ENCODE data around the gene NRAS.

NRAS gene

DNA sequence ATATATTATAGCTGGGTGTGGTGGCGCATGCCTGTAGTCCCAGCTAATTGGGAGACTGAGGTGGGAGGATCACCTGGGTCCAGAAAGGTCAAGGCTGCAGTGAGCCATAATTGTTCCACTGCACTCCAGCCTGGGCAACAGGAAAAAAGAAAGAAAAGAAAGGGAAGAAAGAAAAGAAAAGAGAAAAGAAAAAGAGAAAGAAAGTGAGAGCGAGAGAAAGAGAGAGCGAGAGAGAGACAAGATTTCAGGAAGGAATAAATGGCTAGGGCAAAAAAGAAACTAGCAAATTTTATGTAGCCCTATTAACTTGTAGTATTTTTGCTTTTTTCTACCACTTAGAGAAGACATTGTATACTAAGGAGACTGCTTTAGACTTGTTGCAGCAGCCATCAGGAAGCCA, 6.2 kb downstream of the NRAS start:
- TF ChIP-seq, protein P1, sequence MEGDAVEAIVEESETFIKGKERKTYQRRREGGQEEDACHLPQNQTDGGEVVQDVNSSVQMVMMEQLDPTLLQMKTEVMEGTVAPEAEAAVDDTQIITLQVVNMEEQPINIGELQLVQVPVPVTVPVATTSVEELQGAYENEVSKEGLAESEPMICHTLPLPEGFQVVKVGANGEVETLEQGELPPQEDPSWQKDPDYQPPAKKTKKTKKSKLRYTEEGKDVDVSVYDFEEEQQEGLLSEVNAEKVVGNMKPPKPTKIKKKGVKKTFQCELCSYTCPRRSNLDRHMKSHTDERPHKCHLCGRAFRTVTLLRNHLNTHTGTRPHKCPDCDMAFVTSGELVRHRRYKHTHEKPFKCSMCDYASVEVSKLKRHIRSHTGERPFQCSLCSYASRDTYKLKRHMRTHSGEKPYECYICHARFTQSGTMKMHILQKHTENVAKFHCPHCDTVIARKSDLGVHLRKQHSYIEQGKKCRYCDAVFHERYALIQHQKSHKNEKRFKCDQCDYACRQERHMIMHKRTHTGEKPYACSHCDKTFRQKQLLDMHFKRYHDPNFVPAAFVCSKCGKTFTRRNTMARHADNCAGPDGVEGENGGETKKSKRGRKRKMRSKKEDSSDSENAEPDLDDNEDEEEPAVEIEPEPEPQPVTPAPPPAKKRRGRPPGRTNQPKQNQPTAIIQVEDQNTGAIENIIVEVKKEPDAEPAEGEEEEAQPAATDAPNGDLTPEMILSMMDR (conservative IDR thresholded peaks at IDR 0.05; ENCODE audit: low read length), result no peak
- H3K4me3 ChIP-seq (ENCODE audit: low read length), result no peak overlapping the region
- no peak for DNase-seq (ENCODE audit: low read depth)

DNA sequence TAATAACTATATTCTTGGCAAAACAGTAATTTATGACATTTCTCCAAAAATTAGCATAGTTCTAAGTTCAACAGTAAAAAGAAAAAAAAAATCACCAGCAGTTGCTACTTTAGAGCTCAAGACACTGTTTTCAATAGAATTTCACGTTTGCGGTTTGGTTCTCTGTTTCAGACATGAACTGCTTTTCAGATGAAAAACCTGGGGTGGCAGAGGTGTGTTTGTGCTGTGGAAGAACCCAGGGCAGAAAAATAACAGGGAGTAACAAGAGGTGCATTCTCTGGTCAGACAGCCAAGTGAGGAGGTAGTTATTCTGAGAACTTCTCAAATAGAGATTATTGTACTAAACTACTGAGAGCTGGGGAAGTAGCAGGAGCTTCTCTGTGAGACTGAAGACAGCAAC, 9.0 kb downstream of the NRAS start:
- DNase-seq (ENCODE audit: low read depth), result no peak
- H3K4me3 ChIP-seq (ENCODE audit: low read length), result no peak overlapping the region
- TF ChIP-seq, protein P1 (conservative IDR thresholded peaks at IDR 0.05; ENCODE audit: low read length), result no peak

DNA sequence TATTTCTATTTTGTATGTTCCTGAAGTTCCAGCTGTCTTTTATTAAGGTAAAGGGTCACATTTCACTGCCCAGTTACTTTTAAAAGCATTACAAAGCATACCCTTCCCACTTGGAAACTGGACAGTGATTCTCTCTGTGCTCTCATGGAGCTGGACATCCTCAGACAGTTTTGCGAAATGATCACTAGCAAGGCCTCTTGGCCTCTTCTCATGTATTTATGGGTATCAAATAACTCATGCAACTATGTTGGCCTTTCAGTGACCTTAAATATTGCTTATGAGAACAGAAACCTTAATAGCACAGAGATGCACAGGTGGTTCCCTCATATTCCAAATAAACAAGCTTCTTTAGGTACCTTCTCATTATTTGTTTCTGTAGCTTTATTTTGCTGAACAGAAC, 13.3 kb downstream of the NRAS start:
- TF ChIP-seq, protein P1 (conservative IDR thresholded peaks at IDR 0.05; ENCODE audit: low read length), result no peak
- H3K4me3 ChIP-seq (ENCODE audit: low read length), result no peak overlapping the region
- DNase-seq (ENCODE audit: low read depth), result peak; percentile 1

DNA sequence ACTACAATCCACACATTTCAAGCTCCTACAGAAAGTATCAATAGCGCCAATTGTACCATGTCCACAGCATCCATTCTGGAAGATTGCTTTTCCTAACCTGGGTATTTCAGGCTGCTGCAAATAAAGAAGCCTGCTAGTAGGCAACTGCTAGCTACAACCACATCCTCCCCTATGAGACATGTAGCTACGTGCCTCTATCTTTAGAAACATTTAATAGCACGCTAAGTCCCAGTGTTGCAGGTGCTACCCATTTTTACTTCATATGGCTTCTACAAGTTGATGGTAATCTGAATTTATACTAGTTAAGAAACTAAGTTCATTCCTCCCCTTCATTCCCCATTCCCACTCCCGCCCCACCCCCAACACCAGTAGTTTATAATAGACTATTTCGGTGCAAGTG, 13.8 kb downstream of the NRAS start:
- TF ChIP-seq, protein P1 (conservative IDR thresholded peaks at IDR 0.05; ENCODE audit: low read length), result no peak
- no peak overlapping the region for H3K4me3 ChIP-seq (ENCODE audit: low read length)
- DNase-seq (ENCODE audit: low read depth), result no peak

DNA sequence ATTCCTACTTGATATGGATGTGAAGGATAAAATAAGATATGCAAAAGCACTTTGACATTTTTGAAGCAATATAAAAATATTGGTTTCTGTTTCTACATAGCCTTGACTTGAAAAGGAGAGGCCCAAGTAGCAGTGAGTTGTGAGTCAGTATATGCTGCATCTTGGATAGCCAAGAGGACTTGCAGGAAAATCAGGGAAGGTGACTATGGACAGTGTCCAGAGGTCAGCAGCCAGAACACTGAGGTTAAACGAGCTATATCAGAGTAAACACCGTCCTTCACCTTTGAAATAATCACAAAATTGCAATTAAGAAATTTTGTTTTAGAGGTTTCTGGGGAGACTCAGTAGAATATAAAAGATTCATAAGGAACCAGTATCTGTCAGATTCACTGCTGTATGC, 14.6 kb downstream of the NRAS start:
- H3K4me3 ChIP-seq (ENCODE audit: low read length), result no peak overlapping the region
- DNase-seq (ENCODE audit: low read depth), result no peak
- TF ChIP-seq, protein P1 (conservative IDR thresholded peaks at IDR 0.05; ENCODE audit: low read length), result no peak

DNA sequence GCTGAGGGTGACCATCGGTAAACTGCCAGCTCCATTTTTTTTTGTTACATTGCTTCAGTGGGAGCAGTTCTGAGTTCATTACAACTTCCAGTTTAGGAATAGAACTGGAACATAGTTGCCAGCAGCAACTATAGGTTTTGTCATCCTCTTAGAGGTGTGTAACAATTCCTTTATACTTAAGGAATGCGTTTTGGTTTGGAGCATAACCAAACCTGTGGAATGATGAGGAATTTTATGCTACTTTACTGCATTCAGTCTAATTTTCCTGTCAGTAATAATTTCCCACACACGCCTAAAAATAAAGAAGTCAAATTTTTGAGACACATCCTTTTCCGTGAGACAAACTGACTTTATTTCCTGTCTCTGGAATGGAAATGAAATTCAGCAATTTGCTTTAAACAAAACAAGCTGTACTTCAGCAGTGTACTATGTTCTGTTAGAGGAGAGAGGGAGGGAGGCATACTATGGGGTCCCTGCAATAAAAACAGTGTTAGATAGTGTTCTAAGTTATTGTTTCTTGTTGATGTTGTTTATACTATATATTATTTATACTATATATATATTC, 16.5 kb downstream of the NRAS start:
- TF ChIP-seq, protein P1 (conservative IDR thresholded peaks at IDR 0.05; ENCODE audit: low read length), result no peak
- DNase-seq (ENCODE audit: low read depth), result peak; percentile 63
- no peak overlapping the region for H3K4me3 ChIP-seq (ENCODE audit: low read length)

DNA sequence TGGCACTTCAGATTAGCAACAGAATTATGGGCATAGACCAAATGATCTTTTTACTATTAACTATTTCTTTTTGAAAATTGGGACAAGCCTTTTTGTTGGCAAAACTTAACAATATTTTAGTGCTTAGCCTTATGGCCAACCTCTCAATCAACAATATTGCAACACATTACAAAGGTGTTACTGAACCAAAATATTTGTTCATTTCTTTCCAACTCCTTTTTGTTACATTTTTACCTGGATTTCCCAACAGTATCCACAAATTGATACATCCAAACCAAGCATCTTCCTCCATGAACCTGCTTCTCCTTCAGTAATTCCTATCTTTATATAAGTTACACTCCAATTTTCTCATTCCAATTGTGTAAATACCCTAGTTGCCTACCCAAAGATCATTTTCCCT, 19.8 kb downstream of the NRAS start:
- H3K4me3 ChIP-seq (ENCODE audit: low read length), result no peak overlapping the region
- TF ChIP-seq, protein P1 (conservative IDR thresholded peaks at IDR 0.05; ENCODE audit: low read length), result no peak
- no peak for DNase-seq (ENCODE audit: low read depth)

Data from AG10803 (cell line).